NCI-H510A (cell line): ENCODE data around the gene LRRC4.

Experiments used
- DNase-seq: peaks from one replicate; lab custom pipeline; 2025; lab: John Stamatoyannopoulos, UW

The LRRC4 gene

GRCh38 chr7:128059143-128059988 is 28.1 kb upstream of the LRRC4 start:
- DNase-seq: no peak

- no peak for DNase-seq
Measured at GRCh38 chr7:128057909-128058308, 26.7 kb upstream of the LRRC4 start.

- no peak for DNase-seq
Measured at GRCh38 chr7:128056901-128057300, 25.7 kb upstream of the LRRC4 start.

GRCh38 chr7:128055637-128056036 is 24.4 kb upstream of the LRRC4 start:
- no peak for DNase-seq

- DNase-seq: no peak
Measured at GRCh38 chr7:128054511-128054910, 23.3 kb upstream of the LRRC4 start.

GRCh38 chr7:128053991-128054390 is 22.8 kb upstream of the LRRC4 start:
- no peak for DNase-seq

- DNase-seq: no peak
Measured at GRCh38 chr7:128053023-128053422, 21.8 kb upstream of the LRRC4 start.

GRCh38 chr7:128052404-128052803 is 21.2 kb upstream of the LRRC4 start:
- no peak for DNase-seq

GRCh38 chr7:128045766-128046165 is 14.5 kb upstream of the LRRC4 start:
- no peak for DNase-seq

- no peak for DNase-seq
Measured at GRCh38 chr7:128045158-128045557, 13.9 kb upstream of the LRRC4 start.

- DNase-seq: no peak
Measured at GRCh38 chr7:128044064-128044463, 12.8 kb upstream of the LRRC4 start.

GRCh38 chr7:128042012-128042411 is 10.8 kb upstream of the LRRC4 start:
- DNase-seq: no peak

GRCh38 chr7:128041203-128041602 is 10.0 kb upstream of the LRRC4 start:
- DNase-seq: no peak

GRCh38 chr7:128040205-128040604 is 9.0 kb upstream of the LRRC4 start:
- DNase-seq: no peak

- DNase-seq: no peak
Measured at GRCh38 chr7:128039544-128039953, 8.3 kb upstream of the LRRC4 start.

- no peak for DNase-seq
Measured at GRCh38 chr7:128037880-128038619, 6.8 kb upstream of the LRRC4 start.

GRCh38 chr7:128037081-128037480 is 5.8 kb upstream of the LRRC4 start:
- DNase-seq: no peak

- DNase-seq: no peak
Measured at GRCh38 chr7:128036226-128036940, 5.1 kb upstream of the LRRC4 start.

- no peak for DNase-seq
Measured at GRCh38 chr7:128035712-128036111, 4.5 kb upstream of the LRRC4 start.

- DNase-seq: no peak
Measured at GRCh38 chr7:128034825-128035224, 3.6 kb upstream of the LRRC4 start.

- DNase-seq: no peak
Measured at GRCh38 chr7:128033246-128033645, 2.0 kb upstream of the LRRC4 start.

- DNase-seq: no peak
Measured at GRCh38 chr7:128032605-128033235, 1.5 kb upstream of the LRRC4 start.
